MCF 10A (cell line): Measurements from ENCODE around the gene VILL. TPM values are rescaled to one million over a fixed set of nuclear protein-coding genes. Genes with fewer than 3 reads are reported as not detected.

ENCODE experiments used
- BruUV-seq: library from RNA; stranded (reverse); fragments of 400-500 nt; replicated peaks from 2 replicates; lab custom pipeline; 2021; lab: Mats Ljungman, UMichigan
- CTCF ChIA-PET: fragments of 300-600 bp; sonication (Branson Sonifier 250); formaldehyde crosslinking; extraction: SDS; loops from one replicate; lab custom pipeline; 2021; ENCODE audit warnings: antibody characterized with exemption, inconsistent platforms; lab: Yijun Ruan, JAX
- POLR2A ChIA-PET: fragments of 300-600, 350-650 bp; sonication (Branson Sonifier 250); formaldehyde crosslinking; extraction: SDS; loops from one replicate; lab custom pipeline; 2020; ENCODE audit warnings: antibody characterized with exemption, inconsistent platforms; lab: Yijun Ruan, JAX
- DNase-seq: peaks from one replicate; pipeline ENCODE4 v3.0.0-alpha.2; 2018; ENCODE audit not compliant: unreplicated experiment
- H3K27ac Mint-ChIP-seq: one replicate; pipeline ENCODE4 v1.8.0; 2022; ENCODE audit warnings: mild to moderate bottlenecking, low read depth, mixed read lengths; ENCODE audit not compliant: unreplicated experiment
- H3K27me3 Mint-ChIP-seq: one replicate; pipeline ENCODE4 v1.8.0; 2022; ENCODE audit warnings: mixed read lengths; ENCODE audit not compliant: insufficient read depth, unreplicated experiment
- H3K36me3 Mint-ChIP-seq: one replicate; pipeline ENCODE4 v1.8.0; 2022; ENCODE audit warnings: mild to moderate bottlenecking, moderate library complexity, mixed read lengths; ENCODE audit not compliant: insufficient read depth, unreplicated experiment
- H3K4me1 Mint-ChIP-seq: one replicate; pipeline ENCODE4 v1.8.0; 2022; ENCODE audit warnings: mixed read lengths; ENCODE audit not compliant: insufficient read depth, unreplicated experiment
- H3K4me3 Mint-ChIP-seq: one replicate; pipeline ENCODE4 v1.8.0; 2022; ENCODE audit warnings: mild to moderate bottlenecking, moderate library complexity, mixed read lengths; ENCODE audit not compliant: unreplicated experiment
- H3K9me3 Mint-ChIP-seq: one replicate; pipeline ENCODE4 v1.8.0; 2022; ENCODE audit warnings: mixed read lengths; ENCODE audit not compliant: unreplicated experiment
- intact Hi-C: fragments of 100-400 bp; cut with micrococcal nuclease; formaldehyde crosslinking; loops from 2 replicates; pipeline ENCODE4 v1.14.1; 2022
- total RNA-seq: library from RNA; stranded (reverse); gene quantifications from 2 replicates; pipeline ENCODE4 v1.2.3, GENCODE V29; 2022
- TF ChIP-seq, protein P1 (sequence below): fragments of 200-600 bp; IDR thresholded peaks from one replicate; pipeline ENCODE4 v1.8.0; 2022; ENCODE audit warnings: antibody characterized with exemption, mild to moderate bottlenecking; ENCODE audit not compliant: unreplicated experiment

VILL gene
- total RNA-seq, 1 experiment from 2014 or later = not detected

DNA sequence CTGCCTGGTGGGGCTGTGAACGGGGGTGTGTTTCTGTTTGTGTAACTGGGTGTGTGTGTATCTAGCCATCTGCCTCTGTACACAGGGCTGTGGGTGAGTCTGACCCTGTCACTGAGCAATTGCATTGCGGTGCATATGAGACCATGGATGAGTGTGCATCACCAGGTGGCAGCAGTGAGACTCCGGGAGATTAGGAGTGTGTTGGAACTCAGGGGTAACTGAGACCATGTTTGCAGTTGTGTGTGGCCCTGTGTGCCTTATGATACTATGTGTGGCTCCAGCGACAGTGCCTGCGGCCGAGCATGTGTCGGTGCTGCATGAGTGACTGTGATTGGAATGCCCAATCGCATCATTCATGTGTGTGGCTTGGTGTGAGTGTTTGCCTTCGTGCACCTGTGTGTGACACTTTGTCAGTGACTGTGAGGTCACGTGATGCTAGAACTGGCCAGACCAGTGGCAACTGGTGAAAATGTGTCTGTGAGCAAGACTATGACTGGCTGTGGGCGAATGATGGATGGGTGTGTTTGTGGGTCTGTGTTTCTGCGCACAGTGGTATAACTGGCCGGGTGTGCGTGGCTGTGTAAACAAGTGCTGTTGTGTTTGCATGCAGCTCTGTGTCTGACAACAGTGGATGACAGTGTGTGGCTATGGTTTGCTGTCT, 14.0 kb downstream of the VILL start:
- ChIA-PET CTCF (interaction anchor here (0.6 to 4.1 kb wide), 33 partner anchors 8 to 990 kb away, joined by 3 to 46 read pairs (median 4); partner anchors contain the start of genes ACAA1 and XYLB), POLR2A (interaction anchor here (0.6 kb wide), 1 partner anchor 1041 kb away, joined by 3 read pairs; no protein-coding TSS in a partner anchor)
- Mint-ChIP-seq H3K36me3 (peaks cover 5% of the 10 kb centered on the region), H3K9me3 (no peaks in the 10 kb centered on the region), H3K27ac (no peak overlapping the region), H3K27me3 (no peaks in the 10 kb centered on the region), H3K4me1 (peaks cover 23% of the 10 kb centered on the region), H3K4me3 (no peak overlapping the region)
- no TSS peak for BruUV-seq
- DNase-seq = peak; percentile 81
- TF ChIP-seq, protein P1, sequence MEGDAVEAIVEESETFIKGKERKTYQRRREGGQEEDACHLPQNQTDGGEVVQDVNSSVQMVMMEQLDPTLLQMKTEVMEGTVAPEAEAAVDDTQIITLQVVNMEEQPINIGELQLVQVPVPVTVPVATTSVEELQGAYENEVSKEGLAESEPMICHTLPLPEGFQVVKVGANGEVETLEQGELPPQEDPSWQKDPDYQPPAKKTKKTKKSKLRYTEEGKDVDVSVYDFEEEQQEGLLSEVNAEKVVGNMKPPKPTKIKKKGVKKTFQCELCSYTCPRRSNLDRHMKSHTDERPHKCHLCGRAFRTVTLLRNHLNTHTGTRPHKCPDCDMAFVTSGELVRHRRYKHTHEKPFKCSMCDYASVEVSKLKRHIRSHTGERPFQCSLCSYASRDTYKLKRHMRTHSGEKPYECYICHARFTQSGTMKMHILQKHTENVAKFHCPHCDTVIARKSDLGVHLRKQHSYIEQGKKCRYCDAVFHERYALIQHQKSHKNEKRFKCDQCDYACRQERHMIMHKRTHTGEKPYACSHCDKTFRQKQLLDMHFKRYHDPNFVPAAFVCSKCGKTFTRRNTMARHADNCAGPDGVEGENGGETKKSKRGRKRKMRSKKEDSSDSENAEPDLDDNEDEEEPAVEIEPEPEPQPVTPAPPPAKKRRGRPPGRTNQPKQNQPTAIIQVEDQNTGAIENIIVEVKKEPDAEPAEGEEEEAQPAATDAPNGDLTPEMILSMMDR = peak; percentile 69
- intact Hi-C loops = loop anchor here (1.0 to 10.0 kb wide), 4 partner anchors 113 to 478 kb away; partner anchors contain the start of gene XYLB

DNA sequence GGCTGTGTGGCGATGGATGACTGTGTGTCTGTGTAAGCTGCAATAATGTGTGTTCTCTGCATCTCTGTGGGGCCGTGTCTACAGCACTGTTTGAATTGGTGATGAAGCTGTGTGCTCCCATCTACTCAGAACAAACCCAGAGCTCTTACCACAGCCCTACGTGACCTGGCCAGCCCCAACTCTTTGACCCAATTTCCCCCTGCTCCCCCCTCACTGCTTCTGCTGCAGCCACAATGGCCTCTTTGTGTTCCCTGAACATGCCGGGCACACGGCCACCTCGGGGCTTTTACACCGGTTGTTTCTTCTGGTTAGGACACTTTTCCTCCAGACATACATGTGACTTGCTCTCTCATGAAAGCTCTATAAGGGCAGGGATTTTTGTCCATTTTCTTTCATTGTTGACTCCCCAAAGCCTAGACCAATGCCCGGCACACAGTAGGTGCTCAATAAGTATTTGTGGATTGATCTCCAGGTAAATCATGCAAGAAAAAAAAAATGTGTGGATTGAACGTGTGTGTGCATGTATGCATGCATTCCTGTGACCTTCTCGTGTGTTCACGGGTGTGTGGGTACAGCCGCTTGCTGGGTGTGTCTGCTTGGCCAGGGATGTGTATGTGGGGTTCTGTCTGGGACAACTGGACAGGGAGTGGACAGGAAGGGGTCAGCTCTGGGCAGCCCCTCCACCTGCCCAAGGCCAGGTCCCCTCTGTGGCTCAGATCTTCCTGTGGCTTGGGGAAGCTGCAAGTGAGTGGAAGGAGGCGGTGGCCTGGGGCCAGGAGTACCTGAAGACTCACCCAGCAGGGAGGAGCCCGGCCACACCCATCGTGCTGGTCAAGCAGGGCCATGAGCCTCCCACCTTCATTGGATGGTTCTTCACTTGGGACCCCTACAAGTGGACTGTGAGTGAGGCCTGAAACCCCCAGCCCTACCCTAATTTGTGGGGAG, 14.8 kb downstream of the VILL start:
- H3K9me3 Mint-ChIP-seq = no peaks in the 10 kb centered on the region
- BruUV-seq = no TSS peak
- H3K27me3 Mint-ChIP-seq = no peaks in the 10 kb centered on the region
- TF ChIP-seq, protein P1 = no peak
- peaks cover 21% of the 10 kb centered on the region for H3K4me1 Mint-ChIP-seq
- intact Hi-C loops = loop anchor here (10.0 kb wide), 1 partner anchor 339 kb away; the partner anchor contains the start of gene XYLB
- no peak overlapping the region for H3K4me3 Mint-ChIP-seq
- POLR2A ChIA-PET = interaction anchor here (0.6 kb wide), 2 partner anchors 113 to 803 kb away, joined by 3 read pairs; no protein-coding TSS in a partner anchor
- DNase-seq = no peak
- peaks cover 5% of the 10 kb centered on the region for H3K36me3 Mint-ChIP-seq
- H3K27ac Mint-ChIP-seq = no peak overlapping the region
- CTCF ChIA-PET = interaction anchor here (0.6 to 3.7 kb wide), 15 partner anchors 8 to 989 kb away, joined by 3 to 46 read pairs (median 3); partner anchors contain the start of gene ACAA1

DNA sequence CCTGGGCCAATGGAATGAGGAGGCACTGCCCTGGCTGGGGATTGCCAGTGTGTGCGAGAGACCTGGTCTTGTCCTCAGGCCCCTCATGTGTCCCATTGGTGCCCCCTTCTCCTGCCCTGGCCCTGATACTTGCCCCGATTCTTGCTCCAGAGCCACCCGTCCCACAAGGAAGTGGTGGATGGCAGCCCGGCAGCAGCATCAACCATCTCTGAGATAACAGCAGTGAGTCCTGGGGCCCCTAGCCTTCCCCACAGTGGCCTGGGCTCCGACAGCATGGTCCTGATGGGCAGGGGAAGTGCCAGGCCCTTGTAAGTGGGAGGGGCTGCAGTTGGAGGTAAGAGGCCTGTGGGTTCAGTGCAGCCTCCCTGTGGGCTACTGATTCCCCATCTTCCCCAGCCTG, 15.4 kb downstream of the VILL start:
- intact Hi-C loops = loop anchor here (10.0 kb wide), 1 partner anchor 339 kb away; the partner anchor contains the start of gene XYLB
- CTCF ChIA-PET = interaction anchor here (1.2 to 3.7 kb wide), 4 partner anchors 8 to 111 kb away, joined by 3 to 46 read pairs (median 22); no protein-coding TSS in a partner anchor
- Mint-ChIP-seq H3K4me1 (peaks cover 21% of the 10 kb centered on the region), H3K9me3 (no peaks in the 10 kb centered on the region), H3K36me3 (peaks cover 5% of the 10 kb centered on the region), H3K27ac (no peak overlapping the region), H3K27me3 (no peaks in the 10 kb centered on the region), H3K4me3 (no peak overlapping the region)
- POLR2A ChIA-PET = interaction anchor here (0.6 kb wide), 1 partner anchor 112 kb away, joined by 3 read pairs; no protein-coding TSS in a partner anchor
- TF ChIP-seq, protein P1 = no peak
- no TSS peak for BruUV-seq
- DNase-seq = no peak
